H1 (cell line): ENCODE results near the gene NFIX. TPM values are rescaled to one million over a fixed set of nuclear protein-coding genes. Genes with fewer than 3 reads are reported as not detected.

Experiments
- CTCF ChIA-PET: fragments of 300-600 bp; sonication (Branson Sonifier 250); formaldehyde crosslinking; loops from one replicate; lab custom pipeline; 2021; ENCODE audit not compliant: partially characterized antibody; lab: Charles Lee
- POLR2A ChIA-PET: fragments of 300-600 bp; sonication (Branson Sonifier 250); formaldehyde crosslinking; loops from one replicate; lab custom pipeline; 2021; ENCODE audit warnings: inconsistent platforms; ENCODE audit not compliant: partially characterized antibody; lab: Charles Lee
- DNase-seq, 2 experiments: peaks; one replicate each; pipeline versions ENCODE4 v3.0.0 to v3.0.0-alpha.2; 2010 to 2022; ENCODE audit warnings: low spot score in 2 of 2, low read depth in 1 of 2, mixed read lengths in 1 of 2
- FAIRE-seq: peaks from 2 replicates; lab custom pipeline; 2011; peaks lifted over from hg19 to GRCh38; lab: Jason Lieb, UNC
- H2AFZ ChIP-seq: 2 replicates; pipeline ENCODE4 v1.8.1; 2012; ENCODE audit warnings: low read length, inconsistent platforms
- H2AK5ac ChIP-seq: 2 replicates; pipeline ENCODE4 v1.6.1; 2013; ENCODE audit warnings: low read depth, low read length
- H2BK120ac ChIP-seq: replicated peaks from 2 replicates; pipeline ENCODE3; 2013; ENCODE audit warnings: low read depth, low read length, inconsistent platforms
- H2BK12ac ChIP-seq: 2 replicates; pipeline ENCODE4 v1.6.1; 2013; ENCODE audit warnings: low read depth, low read length
- H2BK15ac ChIP-seq: 2 replicates; pipeline ENCODE4 v1.6.1; 2013; ENCODE audit warnings: low read length
- H2BK20ac ChIP-seq: 2 replicates; pipeline ENCODE4 v1.6.1; 2013; ENCODE audit warnings: low read length
- H2BK5ac ChIP-seq: 2 replicates; pipeline ENCODE4 v1.6.1; 2013; ENCODE audit warnings: low read depth, low read length
- H3K14ac ChIP-seq: 2 replicates; pipeline ENCODE4 v1.6.1; 2013; ENCODE audit warnings: inconsistent platforms; ENCODE audit not compliant: insufficient read length
- H3K18ac ChIP-seq: 2 replicates; pipeline ENCODE4 v1.6.1; 2013; ENCODE audit warnings: low read length; ENCODE audit errors: extremely low read depth
- H3K23ac ChIP-seq: 2 replicates; pipeline ENCODE4 v1.6.1; 2013; ENCODE audit warnings: inconsistent platforms; ENCODE audit not compliant: insufficient read length
- H3K23me2 ChIP-seq: 2 replicates; pipeline ENCODE4 v1.6.1; 2013; ENCODE audit warnings: low read depth, low read length
- H3K27ac ChIP-seq: 2 replicates; pipeline ENCODE4 v1.6.1; 2011; ENCODE audit warnings: low read depth, low read length, inconsistent platforms
- H3K27me3 ChIP-seq, 4 experiments: replicated peaks in 1 of 4; 1 replicate in 1 of 4; 2 replicates in 3 of 4; pipeline versions ENCODE4 v1.6.1 to v1.8.1; 2011 to 2013; ENCODE audit warnings: low read length in 3 of 4, mild to moderate bottlenecking in 3 of 4, inconsistent platforms in 2 of 4, mixed read lengths in 2 of 4, moderate library complexity in 1 of 4; ENCODE audit not compliant: control insufficient read depth in 3 of 4, insufficient read depth in 3 of 4; ENCODE audit errors: extremely low read depth in 1 of 4
- H3K36me3 ChIP-seq, 4 experiments: 2 replicates each; pipeline versions ENCODE4 v1.6.1 to v1.8.1; 2011 to 2013; ENCODE audit warnings: mild to moderate bottlenecking in 4 of 4, low read length in 3 of 4, moderate library complexity in 2 of 4, control low read depth in 1 of 4, inconsistent platforms in 1 of 4; ENCODE audit not compliant: insufficient read depth in 4 of 4, control insufficient read depth in 2 of 4
- H3K4ac ChIP-seq: replicated peaks from 2 replicates; pipeline ENCODE3; 2013; ENCODE audit warnings: low read length, low read depth, mixed read lengths, inconsistent platforms; ENCODE audit not compliant: insufficient read length
- H3K4me1 ChIP-seq, 4 experiments: replicated peaks in 1 of 4; 1 replicate in 1 of 4; 2 replicates in 3 of 4; pipeline versions ENCODE4 v1.6.1 to v1.8.1; 2011 to 2013; ENCODE audit warnings: low read length in 3 of 4, inconsistent platforms in 2 of 4, mixed read lengths in 1 of 4; ENCODE audit not compliant: insufficient read depth in 4 of 4, control insufficient read depth in 3 of 4
- H3K4me2 ChIP-seq, 2 experiments: 2 replicates each; pipeline versions ENCODE4 v1.6.1 to v1.8.1; 2011 to 2013; ENCODE audit warnings: low read depth in 2 of 2, low read length in 2 of 2, control low read depth in 1 of 2, inconsistent platforms in 1 of 2, mild to moderate bottlenecking in 1 of 2; ENCODE audit not compliant: insufficient read depth in 1 of 2
- H3K4me3 ChIP-seq, 4 experiments: fragments of 200-600, 300-600 bp in 1 of 4; sonication (generic), shearing (Covaris generic), sonication (Bioruptor Twin) in 1 of 4; 2 replicates each; pipeline versions ENCODE4 v1.5.1 to v1.8.1; 2011 to 2016; ENCODE audit warnings: low read length in 4 of 4, low read depth in 3 of 4, control low read depth in 2 of 4, inconsistent platforms in 2 of 4, mild to moderate bottlenecking in 2 of 4, mixed read lengths in 1 of 4, moderate library complexity in 1 of 4; ENCODE audit not compliant: insufficient read depth in 2 of 4; ENCODE audit errors: extremely low read depth in 1 of 4
- H3K56ac ChIP-seq: replicated peaks from 2 replicates; pipeline ENCODE3; 2013; ENCODE audit warnings: low read depth, mild to moderate bottlenecking, mixed read lengths, low read length, inconsistent platforms; ENCODE audit not compliant: insufficient read length
- H3K79me1 ChIP-seq: 2 replicates; pipeline ENCODE4 v1.6.1; 2013; ENCODE audit warnings: low read depth, low read length, control low read depth
- H3K79me2 ChIP-seq, 2 experiments: 2 replicates each; pipeline versions ENCODE4 v1.6.1 to v1.8.1; 2012 to 2013; ENCODE audit warnings: low read length in 2 of 2, mild to moderate bottlenecking in 2 of 2, inconsistent platforms in 1 of 2; ENCODE audit not compliant: insufficient read depth in 2 of 2, control insufficient read depth in 1 of 2
- H3K9ac ChIP-seq, 4 experiments: replicated peaks in 1 of 4; 1 replicate in 1 of 4; 2 replicates in 3 of 4; pipeline versions ENCODE4 v1.6.1 to v1.8.1; 2011 to 2013; ENCODE audit warnings: low read depth in 3 of 4, low read length in 3 of 4, control low read depth in 2 of 4, mild to moderate bottlenecking in 2 of 4, moderate library complexity in 2 of 4, inconsistent platforms in 1 of 4; ENCODE audit errors: extremely low read depth in 1 of 4
- H3K9me3 ChIP-seq, 2 experiments: 2 replicates each; pipeline versions ENCODE4 v1.6.1 to v1.8.1; 2012 to 2013; ENCODE audit warnings: mild to moderate bottlenecking in 2 of 2, moderate library complexity in 2 of 2, control low read depth in 1 of 2, inconsistent platforms in 1 of 2, low read depth in 1 of 2, low read length in 1 of 2, mixed read lengths in 1 of 2; ENCODE audit not compliant: insufficient read depth in 2 of 2
- H4K20me1 ChIP-seq, 2 experiments: replicated peaks in 1 of 2; 2 replicates each; pipeline versions ENCODE3 to v1.8.1; 2011 to 2013; ENCODE audit warnings: inconsistent platforms in 2 of 2, low read length in 2 of 2, mild to moderate bottlenecking in 1 of 2; ENCODE audit not compliant: insufficient read depth in 2 of 2, control insufficient read depth in 1 of 2
- H4K5ac ChIP-seq: 2 replicates; pipeline ENCODE4 v1.6.1; 2013; ENCODE audit warnings: low read length, low read depth, mixed read lengths, inconsistent platforms; ENCODE audit not compliant: insufficient read length
- H4K8ac ChIP-seq: 2 replicates; pipeline ENCODE4 v1.8.0; 2013; ENCODE audit warnings: mild to moderate bottlenecking, moderate library complexity, low read length, inconsistent platforms; ENCODE audit not compliant: insufficient read depth; ENCODE audit errors: extremely low read depth
- H4K91ac ChIP-seq: replicated peaks from 2 replicates; pipeline ENCODE3; 2013; ENCODE audit warnings: low read length, mixed read lengths, inconsistent platforms; ENCODE audit not compliant: insufficient read length
- BRCA1 ChIP-seq: IDR thresholded peaks from 2 replicates; pipeline ENCODE4 v1.6.1; 2012; ENCODE audit warnings: low read depth, low read length, improper control_type of control experiment
- CBX5 ChIP-seq: fragments of 300-800, 300-1000 bp; sonication (generic); IDR thresholded peaks from 2 replicates; pipeline ENCODE4 v1.7.1; 2016; ENCODE audit warnings: antibody characterized with exemption, low read length, low read depth
- EGR1 ChIP-seq: IDR thresholded peaks from 2 replicates; pipeline ENCODE4 v1.6.1; 2011; ENCODE audit warnings: low read depth, low read length, borderline replicate concordance
- KDM1A ChIP-seq: fragments of 200-600, 300-600 bp; sonication (generic); IDR thresholded peaks from 2 replicates; pipeline ENCODE4 v1.7.1; 2016; ENCODE audit warnings: mild to moderate bottlenecking, low read length, borderline replicate concordance
- RAD21 ChIP-seq, 2 experiments: IDR thresholded peaks in 1 of 2; conservative IDR thresholded peaks in 1 of 2; 2 replicates each; pipeline ENCODE4 v1.6.1; 2011; ENCODE audit warnings: low read depth in 2 of 2, low read length in 2 of 2, improper control_type of control experiment in 1 of 2, inconsistent platforms in 1 of 2, mild to moderate bottlenecking in 1 of 2, moderate library complexity in 1 of 2
- RNF2 ChIP-seq: fragments of 200-900, 300-1000 bp; sonication (generic); IDR thresholded peaks from 2 replicates; pipeline ENCODE4 v1.7.1; 2016; ENCODE audit warnings: borderline replicate concordance, low read depth, mild to moderate bottlenecking, antibody characterized with exemption, low read length; ENCODE audit not compliant: poor library complexity, severe bottlenecking; ENCODE audit errors: missing control alignments
- SP4 ChIP-seq: IDR thresholded peaks from 2 replicates; pipeline ENCODE4 v1.6.1; 2012; ENCODE audit warnings: low read length, inconsistent platforms
- ZNF274 ChIP-seq: IDR thresholded peaks from 2 replicates; pipeline ENCODE4 v1.7.0; 2012; ENCODE audit warnings: low read length, borderline replicate concordance; ENCODE audit errors: extremely low read depth
- whole genome bisulfite sequencing, 2 experiments: shearing (Covaris generic) in 1 of 2; methylation state at CpG; one replicate each; pipeline versions ENCODE4 v1.1.6 to v1.1.7; 2013 to 2015; ENCODE audit warnings: low lambda C conversion rate in 2 of 2, mixed read lengths in 2 of 2, inconsistent platforms in 1 of 2, low coverage in 1 of 2, missing lambda C conversion rate in 1 of 2; ENCODE audit not compliant: insufficient replicate concordance in 2 of 2, insufficient coverage in 1 of 2, insufficient read length in 1 of 2; ENCODE audit errors: extremely low coverage in 1 of 2, missing lambda C conversion rate in 1 of 2; 5-methylcytosine and 5-hydroxymethylcytosine counted together
- polyA plus RNA-seq, 7 experiments: library from polyadenylated mRNA; depleted of rRNA in 3 of 7; stranded (reverse) in 5 of 7; unstranded in 2 of 7; fragments of >200 nt in 5 of 7; fragments of 200-250 nt in 2 of 7; gene quantifications; 1 replicate in 5 of 7; 2 replicates in 1 of 7; 4 replicates in 1 of 7; pipeline versions ENCODE4 v1.2.1 to v1.2.3, GENCODE V29; 2011 to 2013; ENCODE audit warnings: missing spikeins in 2 of 7, mixed read lengths in 2 of 7
- total RNA-seq: library from RNA; stranded (reverse); fragmentation: NEBNext Ultra II Directional; extraction: Animal tissue kit (Norgen Biotek cat#: 25700); gene quantifications from 2 replicates; pipeline ENCODE4 v1.2.1, GENCODE V29; 2021
- TF ChIP-seq, protein P1 (sequence below), 3 experiments: IDR thresholded peaks; 1 replicate in 2 of 3; 2 replicates in 1 of 3; pipeline versions ENCODE4 v1.5.1 to v1.6.1; 2011; ENCODE audit warnings: low read length in 3 of 3, mild to moderate bottlenecking in 3 of 3, inconsistent platforms in 2 of 3, low read depth in 1 of 3, moderate library complexity in 1 of 3; ENCODE audit not compliant: insufficient read depth in 1 of 3; ENCODE audit errors: control extremely low read depth in 1 of 3

The NFIX gene
- total and polyA plus RNA-seq, 2 of the 8 experiments (the other 6 are each of a cell fraction or from before 2014, with no cell fraction given), result 0.03 to 0.20 TPM

DNA sequence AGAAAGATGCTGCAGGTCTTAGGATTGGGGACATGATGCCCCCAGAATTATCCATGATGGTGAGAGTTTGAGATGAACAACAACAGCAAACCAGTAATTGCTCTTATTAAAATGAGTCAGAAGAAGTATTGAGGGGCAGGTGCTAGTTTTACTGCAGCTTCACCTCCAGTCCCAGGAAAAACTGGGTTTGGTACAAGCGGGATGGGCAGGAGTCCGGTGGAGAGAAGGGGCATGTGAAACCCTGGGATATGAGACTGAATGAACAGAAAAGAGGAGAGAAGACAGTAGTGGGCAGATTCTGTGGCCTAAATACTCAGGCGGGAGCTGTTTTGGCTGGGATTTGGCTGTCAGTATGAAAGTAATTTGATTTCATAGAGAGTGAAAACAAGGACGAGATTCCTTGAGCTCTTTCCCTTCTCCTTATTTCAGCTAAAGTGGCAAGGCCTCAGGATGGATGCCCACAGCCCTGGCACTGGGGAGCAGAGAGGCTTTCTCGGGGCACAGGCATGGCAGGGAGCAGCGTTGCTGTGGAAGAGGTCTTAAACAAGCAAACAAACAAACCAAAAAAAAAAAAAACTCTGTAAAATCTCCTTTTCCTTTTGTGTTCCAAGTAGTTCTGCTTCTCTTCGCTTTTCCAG lies 30.7 kb downstream of the NFIX start:
- no peak for DNase-seq
- Histone ChIP-seq H3K9me3 (no peaks in the 10 kb centered on the region), H3K4me1 (peaks cover 0 to 23% (median 18%) of the 10 kb centered on the region in 4 experiments; a peak in 6 of 7 replicates), H4K8ac (no peak overlapping the region), H3K14ac (no peak overlapping the region), H3K56ac (no peak overlapping the region), H2AK5ac (no peak overlapping the region), H3K27ac (no peak overlapping the region), H4K5ac (no peak overlapping the region), H2BK20ac (no peak overlapping the region), H3K27me3 (peaks cover 77 to 100% (median 96%) of the 10 kb centered on the region in 4 experiments), H3K79me1 (no peaks in the 10 kb centered on the region), H2BK5ac (no peak overlapping the region), H2AFZ (no peak overlapping the region), H3K4ac (no peak overlapping the region), H3K23me2 (peaks cover 2% of the 10 kb centered on the region; the same call in 1 of the 2 replicates), H3K4me2 (no peak overlapping the region; a peak in 1 of 4 replicates), H4K20me1 (peaks cover 3 to 20% of the 10 kb centered on the region in 2 experiments), H3K9ac (no peak overlapping the region), H3K36me3 (peaks cover 0 to 2% (median 0%) of the 10 kb centered on the region in 4 experiments; a peak in 1 of 8 replicates), H2BK120ac (no peak overlapping the region), H2BK15ac (no peak overlapping the region), H3K4me3 (no peak overlapping the region), H3K18ac (no peak overlapping the region), H3K23ac (no peak overlapping the region), H2BK12ac (no peak overlapping the region), H4K91ac (no peak overlapping the region), H3K79me2 (no peaks in the 10 kb centered on the region)
- no peak for FAIRE-seq
- 55% methylated on average over 7 of the region's 7 CpGs; no CpG with 5 or more reads in 1 of the 2 experiments for WGBS, 2 experiments
- ChIA-PET POLR2A (interaction anchor here (2.3 to 3.2 kb wide), 2 partner anchors 12 to 34 kb away, joined by 5 to 17 read pairs; no protein-coding TSS in a partner anchor), CTCF (interaction anchor here (0.7 to 15.0 kb wide), 6 partner anchors 13 to 68 kb away, joined by 3 to 760 read pairs (median 6); no protein-coding TSS in a partner anchor)
- TF ChIP-seq BRCA1 (no peak), KDM1A (no peak), RNF2 (peak; percentile 42), CBX5 (no peak), EGR1 (no peak), SP4 (no peak), ZNF274 (no peak), RAD21 (IDR thresholded peaks at IDR 0.05 in 1 of 2, conservative IDR thresholded peaks at IDR 0.05 in 1 of 2; ENCODE audit: low read depth in 2 of 2, low read length in 2 of 2) (no peak)
- TF ChIP-seq, protein P1, sequence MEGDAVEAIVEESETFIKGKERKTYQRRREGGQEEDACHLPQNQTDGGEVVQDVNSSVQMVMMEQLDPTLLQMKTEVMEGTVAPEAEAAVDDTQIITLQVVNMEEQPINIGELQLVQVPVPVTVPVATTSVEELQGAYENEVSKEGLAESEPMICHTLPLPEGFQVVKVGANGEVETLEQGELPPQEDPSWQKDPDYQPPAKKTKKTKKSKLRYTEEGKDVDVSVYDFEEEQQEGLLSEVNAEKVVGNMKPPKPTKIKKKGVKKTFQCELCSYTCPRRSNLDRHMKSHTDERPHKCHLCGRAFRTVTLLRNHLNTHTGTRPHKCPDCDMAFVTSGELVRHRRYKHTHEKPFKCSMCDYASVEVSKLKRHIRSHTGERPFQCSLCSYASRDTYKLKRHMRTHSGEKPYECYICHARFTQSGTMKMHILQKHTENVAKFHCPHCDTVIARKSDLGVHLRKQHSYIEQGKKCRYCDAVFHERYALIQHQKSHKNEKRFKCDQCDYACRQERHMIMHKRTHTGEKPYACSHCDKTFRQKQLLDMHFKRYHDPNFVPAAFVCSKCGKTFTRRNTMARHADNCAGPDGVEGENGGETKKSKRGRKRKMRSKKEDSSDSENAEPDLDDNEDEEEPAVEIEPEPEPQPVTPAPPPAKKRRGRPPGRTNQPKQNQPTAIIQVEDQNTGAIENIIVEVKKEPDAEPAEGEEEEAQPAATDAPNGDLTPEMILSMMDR (IDR thresholded peaks at IDR 0.05; ENCODE audit: control extremely low read depth in 1 of 3, insufficient read depth in 1 of 3, low read depth in 1 of 3, low read length in 3 of 3), result no peak
